WI38 (cell line): ENCODE results near the gene KDM4F.
"Not testable (repeated sequence)": the region's sequence is repeated elsewhere in the genome, so short reads cannot be mapped to it uniquely, and the experiment has no call there.

Source experiments
- H3K4me3 ChIP-seq: 2 replicates; pipeline ENCODE4 v1.5.1; 2011; ENCODE audit warnings: low read depth, mild to moderate bottlenecking, control low read depth, low read length
- CTCF ChIP-seq: IDR thresholded peaks from 2 replicates; pipeline ENCODE4 v1.5.1; 2012; ENCODE audit warnings: low read depth, mild to moderate bottlenecking, control low read depth, low read length

Gene KDM4F

GRCh38 chr11:95049122-95049521, at the start of gene KDM4F:
Gene KDM4F (plus strand): TSS chr11:95049422.
- not testable (repeated sequence) for H3K4me3 ChIP-seq

- no peak for TF ChIP-seq CTCF
- H3K4me3 ChIP-seq, result no peak overlapping the region
Observed at GRCh38 chr11:95003716-95004115, 45.5 kb upstream of the KDM4F start.

GRCh38 chr11:95005642-95006041, 43.6 kb upstream of the KDM4F start:
- TF ChIP-seq CTCF, result no peak
- H3K4me3 ChIP-seq, result no peak overlapping the region

- TF ChIP-seq CTCF, result no peak
- H3K4me3 ChIP-seq, result no peak overlapping the region
Observed at GRCh38 chr11:95011376-95011775, 37.8 kb upstream of the KDM4F start.

- H3K4me3 ChIP-seq, result no peak overlapping the region
Observed at GRCh38 chr11:95014184-95014821, 34.9 kb upstream of the KDM4F start.

GRCh38 chr11:95016139-95016538, 33.1 kb upstream of the KDM4F start:
- TF ChIP-seq CTCF, result no peak
- H3K4me3 ChIP-seq, result no peak overlapping the region

More at GRCh38 chr11:95014184-95014821, 34.9 kb upstream of the KDM4F start:
- TF ChIP-seq CTCF, result no peak

- not testable (repeated sequence) for H3K4me3 ChIP-seq
Observed at GRCh38 chr11:95021468-95021867, 27.8 kb upstream of the KDM4F start.

- no peak for TF ChIP-seq CTCF
- no peak within 1 kb of the TSS for H3K4me3 ChIP-seq
Observed at GRCh38 chr11:95024958-95025357, 24.3 kb upstream of the KDM4F start, which contains the start of gene KDM4E. Gene KDM4E (plus strand): TSS chr11:95025258. CDS start chr11:95025558, 300 bp downstream.

- H3K4me3 ChIP-seq, result not testable (repeated sequence)
Observed at GRCh38 chr11:95025594-95025993, 23.6 kb upstream of the KDM4F start.
